ENCODE measurements around the gene LAMA2.

The LAMA2 gene

GRCh38 chr6:129069006-129069405 is 186.1 kb downstream of the LAMA2 start:
- peaks cover 8% of the 10 kb centered on the region for H3K9me3 ChIP-seq (ENCODE audit: control insufficient read depth, low read length)
- H2AFZ ChIP-seq (ENCODE audit: low read depth, low read length), result no peak overlapping the region
- H3K27me3 ChIP-seq (ENCODE audit: control insufficient read depth in 1 of 2, insufficient read depth in 1 of 2, low read length in 2 of 2), result no peaks in the 10 kb centered on the region
- H2BK12ac ChIP-seq (ENCODE audit: low read length in 2 of 2), result no peak overlapping the region
- H3K23ac ChIP-seq (ENCODE audit: low read length in 2 of 2), result no peak overlapping the region
- no peak overlapping the region for H2BK15ac ChIP-seq (ENCODE audit: low read depth, poor library complexity, severe bottlenecking)
- H3K4me3 ChIP-seq (ENCODE audit: insufficient read depth in 1 of 2, low read depth in 1 of 2, low read length in 2 of 2), result no peak overlapping the region
- H4K91ac ChIP-seq (ENCODE audit: low read length), result no peak overlapping the region
- H3K4me2 ChIP-seq (ENCODE audit: low read length, poor library complexity, severe bottlenecking), result no peak overlapping the region
- no peak overlapping the region for H3K14ac ChIP-seq (ENCODE audit: low read length in 2 of 2)
- H3K4me1 ChIP-seq (ENCODE audit: control insufficient read depth, insufficient read depth, low read depth, low read length), result no peaks in the 10 kb centered on the region
- no peak overlapping the region for H3K18ac ChIP-seq (ENCODE audit: low read depth in 1 of 2, low read length in 2 of 2)
- H2BK120ac ChIP-seq (ENCODE audit: low read depth, low read length), result no peak overlapping the region
- H3K27ac ChIP-seq (ENCODE audit: low read length, poor library complexity, severe bottlenecking), result no peak overlapping the region
- no peak overlapping the region for H2BK5ac ChIP-seq (ENCODE audit: low read depth, low read length, poor library complexity, severe bottlenecking)
- H3K4ac ChIP-seq (ENCODE audit: low read depth in 1 of 2, low read length in 2 of 2), result no peak overlapping the region
- peaks cover 0 to 12% of the 10 kb centered on the region in 2 experiments for H3K36me3 ChIP-seq (ENCODE audit: control insufficient read depth in 1 of 2, insufficient read depth in 2 of 2, low read depth in 1 of 2, low read length in 2 of 2)
- no peak overlapping the region for H2AK5ac ChIP-seq (ENCODE audit: low read length, severe bottlenecking)
- peak; percentile 3 for DNase-seq
- no peak overlapping the region for H4K8ac ChIP-seq (ENCODE audit: low read length)
- no peak overlapping the region for H3K9ac ChIP-seq (ENCODE audit: low read length)
- no peaks in the 10 kb centered on the region for H3K79me1 ChIP-seq (replicated peaks; ENCODE audit: low read length, poor library complexity, severe bottlenecking)

- H2AK5ac ChIP-seq (ENCODE audit: low read length, severe bottlenecking), result no peak overlapping the region
- H3K9me3 ChIP-seq (ENCODE audit: control insufficient read depth, low read length), result no peaks in the 10 kb centered on the region
- no peak overlapping the region for H3K27ac ChIP-seq (ENCODE audit: low read length, poor library complexity, severe bottlenecking)
- DNase-seq, result no peak
- no peak overlapping the region for H2BK15ac ChIP-seq (ENCODE audit: low read depth, poor library complexity, severe bottlenecking)
- H2BK120ac ChIP-seq (ENCODE audit: low read depth, low read length), result no peak overlapping the region
- no peaks in the 10 kb centered on the region for H3K4me1 ChIP-seq (ENCODE audit: control insufficient read depth, insufficient read depth, low read depth, low read length)
- 100% methylated on average over 1 of the region's 2 CpGs for WGBS
- no peak overlapping the region for H3K14ac ChIP-seq (ENCODE audit: low read length in 2 of 2)
- H3K27me3 ChIP-seq (ENCODE audit: control insufficient read depth in 1 of 2, insufficient read depth in 1 of 2, low read length in 2 of 2), result no peaks in the 10 kb centered on the region
- no peak overlapping the region for H3K4me2 ChIP-seq (ENCODE audit: low read length, poor library complexity, severe bottlenecking)
- no peak overlapping the region for H4K8ac ChIP-seq (ENCODE audit: low read length)
- H2BK12ac ChIP-seq (ENCODE audit: low read length in 2 of 2), result no peak overlapping the region
- no peaks in the 10 kb centered on the region for H3K36me3 ChIP-seq (ENCODE audit: control insufficient read depth in 1 of 2, insufficient read depth in 2 of 2, low read depth in 1 of 2, low read length in 2 of 2)
- no peak overlapping the region for H3K23ac ChIP-seq (ENCODE audit: low read length in 2 of 2)
- no peak overlapping the region for H3K4ac ChIP-seq (ENCODE audit: low read depth in 1 of 2, low read length in 2 of 2)
- no peak overlapping the region for H3K4me3 ChIP-seq (ENCODE audit: insufficient read depth in 1 of 2, low read depth in 1 of 2, low read length in 2 of 2)
- no peak overlapping the region for H3K18ac ChIP-seq (ENCODE audit: low read depth in 1 of 2, low read length in 2 of 2)
- H2BK5ac ChIP-seq (ENCODE audit: low read depth, low read length, poor library complexity, severe bottlenecking), result peak overlapping the region; percentile 19
- no peak overlapping the region for H4K91ac ChIP-seq (ENCODE audit: low read length)
- no peak overlapping the region for H2AFZ ChIP-seq (ENCODE audit: low read depth, low read length)
- no peaks in the 10 kb centered on the region for H3K79me1 ChIP-seq (replicated peaks; ENCODE audit: low read length, poor library complexity, severe bottlenecking)
- no peak overlapping the region for H3K9ac ChIP-seq (ENCODE audit: low read length)
These were observed 190.1 kb downstream of the LAMA2 start for GRCh38 chr6:129073051-129073450.

- no peak overlapping the region for H3K9ac ChIP-seq (ENCODE audit: low read length)
- no peak overlapping the region for H2AK5ac ChIP-seq (ENCODE audit: low read length, severe bottlenecking)
- H3K27ac ChIP-seq (ENCODE audit: low read length, poor library complexity, severe bottlenecking), result no peak overlapping the region
- H3K27me3 ChIP-seq (ENCODE audit: control insufficient read depth in 1 of 2, insufficient read depth in 1 of 2, low read length in 2 of 2), result no peaks in the 10 kb centered on the region
- no peak overlapping the region for H3K23ac ChIP-seq (ENCODE audit: low read length in 2 of 2)
- no peak overlapping the region for H3K4me2 ChIP-seq (ENCODE audit: low read length, poor library complexity, severe bottlenecking)
- no peak overlapping the region for H3K4ac ChIP-seq (ENCODE audit: low read depth in 1 of 2, low read length in 2 of 2)
- no peak overlapping the region for H3K18ac ChIP-seq (ENCODE audit: low read depth in 1 of 2, low read length in 2 of 2)
- H3K4me1 ChIP-seq (ENCODE audit: control insufficient read depth, insufficient read depth, low read depth, low read length), result no peaks in the 10 kb centered on the region
- peak; percentile 29 for DNase-seq
- H2BK120ac ChIP-seq (ENCODE audit: low read depth, low read length), result no peak overlapping the region
- no peak overlapping the region for H3K14ac ChIP-seq (ENCODE audit: low read length in 2 of 2)
- H3K79me1 ChIP-seq (replicated peaks; ENCODE audit: low read length, poor library complexity, severe bottlenecking), result no peaks in the 10 kb centered on the region
- no peaks in the 10 kb centered on the region for H3K9me3 ChIP-seq (ENCODE audit: control insufficient read depth, low read length)
- H4K8ac ChIP-seq (ENCODE audit: low read length), result no peak overlapping the region
- no peak overlapping the region for H4K91ac ChIP-seq (ENCODE audit: low read length)
- no peaks in the 10 kb centered on the region for H3K36me3 ChIP-seq (ENCODE audit: control insufficient read depth in 1 of 2, insufficient read depth in 2 of 2, low read depth in 1 of 2, low read length in 2 of 2)
- WGBS, result 67% methylated on average over 3 of the region's 3 CpGs
- H2BK15ac ChIP-seq (ENCODE audit: low read depth, poor library complexity, severe bottlenecking), result no peak overlapping the region
- H2BK5ac ChIP-seq (ENCODE audit: low read depth, low read length, poor library complexity, severe bottlenecking), result no peak overlapping the region
- H3K4me3 ChIP-seq (ENCODE audit: insufficient read depth in 1 of 2, low read depth in 1 of 2, low read length in 2 of 2), result no peak overlapping the region
- H2AFZ ChIP-seq (ENCODE audit: low read depth, low read length), result no peak overlapping the region
- no peak overlapping the region for H2BK12ac ChIP-seq (ENCODE audit: low read length in 2 of 2)
These were observed 190.9 kb downstream of the LAMA2 start for GRCh38 chr6:129073691-129074395.

- no peak overlapping the region for H2BK120ac ChIP-seq (ENCODE audit: low read depth, low read length)
- DNase-seq, result no peak
- H3K18ac ChIP-seq (ENCODE audit: low read depth in 1 of 2, low read length in 2 of 2), result no peak overlapping the region
- no peak overlapping the region for H2BK5ac ChIP-seq (ENCODE audit: low read depth, low read length, poor library complexity, severe bottlenecking)
- H3K4me1 ChIP-seq (ENCODE audit: control insufficient read depth, insufficient read depth, low read depth, low read length), result no peaks in the 10 kb centered on the region
- H3K4me2 ChIP-seq (ENCODE audit: low read length, poor library complexity, severe bottlenecking), result no peak overlapping the region
- H4K91ac ChIP-seq (ENCODE audit: low read length), result no peak overlapping the region
- H3K27ac ChIP-seq (ENCODE audit: low read length, poor library complexity, severe bottlenecking), result no peak overlapping the region
- no peak overlapping the region for H3K14ac ChIP-seq (ENCODE audit: low read length in 2 of 2)
- H2AK5ac ChIP-seq (ENCODE audit: low read length, severe bottlenecking), result no peak overlapping the region
- no peak overlapping the region for H2BK15ac ChIP-seq (ENCODE audit: low read depth, poor library complexity, severe bottlenecking)
- H2BK12ac ChIP-seq (ENCODE audit: low read length in 2 of 2), result no peak overlapping the region
- H3K27me3 ChIP-seq (ENCODE audit: control insufficient read depth in 1 of 2, insufficient read depth in 1 of 2, low read length in 2 of 2), result no peaks in the 10 kb centered on the region
- no peaks in the 10 kb centered on the region for H3K9me3 ChIP-seq (ENCODE audit: control insufficient read depth, low read length)
- H3K4me3 ChIP-seq (ENCODE audit: insufficient read depth in 1 of 2, low read depth in 1 of 2, low read length in 2 of 2), result no peak overlapping the region
- H3K79me1 ChIP-seq (replicated peaks; ENCODE audit: low read length, poor library complexity, severe bottlenecking), result no peaks in the 10 kb centered on the region
- H2AFZ ChIP-seq (ENCODE audit: low read depth, low read length), result no peak overlapping the region
- no peak overlapping the region for H3K4ac ChIP-seq (ENCODE audit: low read depth in 1 of 2, low read length in 2 of 2)
- no peak overlapping the region for H4K8ac ChIP-seq (ENCODE audit: low read length)
- no peak overlapping the region for H3K23ac ChIP-seq (ENCODE audit: low read length in 2 of 2)
- H3K9ac ChIP-seq (ENCODE audit: low read length), result no peak overlapping the region
- H3K36me3 ChIP-seq (ENCODE audit: control insufficient read depth in 1 of 2, insufficient read depth in 2 of 2, low read depth in 1 of 2, low read length in 2 of 2), result no peaks in the 10 kb centered on the region
These were observed 201.5 kb downstream of the LAMA2 start for GRCh38 chr6:129084406-129084805.

Data from mesenchymal stem cell (in vitro differentiated cells and primary cell).